ENCODE results near the gene TTI1.

GRCh38 chr20:37977786-37978185 lies 55.5 kb downstream of the TTI1 start:
- TF ChIP-seq RAD21 (IDR thresholded peaks at IDR 0.05; ENCODE audit: low read depth) (no peak), EP300 (IDR thresholded peaks at IDR 0.05; ENCODE audit: borderline replicate concordance) (no peak), ZBTB7A (IDR thresholded peaks at IDR 0.05; ENCODE audit: low read depth) (no peak), CEBPB (IDR thresholded peaks at IDR 0.05) (no peak)

Data from Ishikawa (cell line).